HG02642 (cell line): Measurements from ENCODE around the gene PPFIA1.
"Not testable (repeated sequence)": the region's sequence is repeated elsewhere in the genome, so short reads cannot be mapped to it uniquely, and the experiment has no call there.

ENCODE experiments used
- ATAC-seq: cut with Tn5 transposase; IDR thresholded peaks from one replicate; pipeline ENCODE4 v1.9.1; 2021; ENCODE audit warnings: mild to moderate bottlenecking; ENCODE audit not compliant: unreplicated experiment, poor library complexity

PPFIA1 gene

DNA sequence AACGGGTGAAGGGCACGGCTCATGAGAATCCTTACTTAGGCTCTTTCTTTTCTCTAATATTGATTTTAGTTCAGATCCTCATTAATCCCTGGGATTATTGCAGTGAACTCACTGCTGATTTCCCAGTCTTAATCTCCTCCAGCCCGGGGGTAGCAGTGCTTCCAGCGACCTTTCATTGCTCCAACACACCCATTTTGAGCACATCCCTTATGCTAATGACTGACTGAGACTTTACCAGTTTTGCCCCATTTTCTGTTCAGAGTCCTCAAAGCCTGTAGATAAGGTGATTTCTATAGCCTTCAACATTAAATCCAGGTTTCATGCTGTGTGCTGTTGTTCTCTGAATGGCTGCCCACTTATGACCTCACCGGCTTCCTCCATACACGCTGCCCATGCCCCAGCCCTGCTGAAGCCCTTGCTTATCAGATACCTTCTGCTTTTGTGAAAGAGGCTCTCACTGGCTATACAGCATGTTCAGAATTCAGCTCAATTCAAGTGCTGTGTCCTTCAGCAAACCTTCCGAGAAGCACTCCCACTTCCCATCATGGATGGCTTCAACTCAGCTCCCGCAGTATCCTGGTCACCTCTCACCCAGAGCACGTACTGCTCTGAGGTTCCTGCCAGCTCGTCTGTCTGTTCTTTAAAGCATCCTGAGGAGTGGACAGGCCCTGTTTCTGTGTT lies 49.0 kb downstream of the PPFIA1 start:
- ATAC-seq, result no peak

DNA sequence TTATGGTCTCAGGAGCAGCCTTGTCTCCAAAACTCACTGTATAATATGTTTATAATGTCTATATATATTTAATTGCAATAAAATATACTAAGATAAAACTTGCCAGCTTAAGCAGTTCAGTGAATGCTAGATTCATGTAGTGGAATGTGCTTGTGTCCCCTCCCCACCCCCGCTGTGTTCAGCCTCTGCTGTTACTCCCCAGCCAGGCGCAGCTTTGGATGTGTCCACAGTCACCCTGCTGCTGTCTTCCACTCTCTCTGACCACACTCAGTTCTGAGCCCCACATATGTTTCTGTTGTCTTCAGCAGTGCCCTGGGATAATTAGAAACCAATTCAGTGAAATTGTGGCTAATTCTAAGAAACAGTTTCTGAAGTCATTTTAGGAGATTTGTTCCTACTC lies 52.2 kb downstream of the PPFIA1 start:
- ATAC-seq, result no peak

- ATAC-seq, result no peak
These were observed 53.3 kb downstream of the PPFIA1 start for GRCh38 chr11:70323806-70324205.

DNA sequence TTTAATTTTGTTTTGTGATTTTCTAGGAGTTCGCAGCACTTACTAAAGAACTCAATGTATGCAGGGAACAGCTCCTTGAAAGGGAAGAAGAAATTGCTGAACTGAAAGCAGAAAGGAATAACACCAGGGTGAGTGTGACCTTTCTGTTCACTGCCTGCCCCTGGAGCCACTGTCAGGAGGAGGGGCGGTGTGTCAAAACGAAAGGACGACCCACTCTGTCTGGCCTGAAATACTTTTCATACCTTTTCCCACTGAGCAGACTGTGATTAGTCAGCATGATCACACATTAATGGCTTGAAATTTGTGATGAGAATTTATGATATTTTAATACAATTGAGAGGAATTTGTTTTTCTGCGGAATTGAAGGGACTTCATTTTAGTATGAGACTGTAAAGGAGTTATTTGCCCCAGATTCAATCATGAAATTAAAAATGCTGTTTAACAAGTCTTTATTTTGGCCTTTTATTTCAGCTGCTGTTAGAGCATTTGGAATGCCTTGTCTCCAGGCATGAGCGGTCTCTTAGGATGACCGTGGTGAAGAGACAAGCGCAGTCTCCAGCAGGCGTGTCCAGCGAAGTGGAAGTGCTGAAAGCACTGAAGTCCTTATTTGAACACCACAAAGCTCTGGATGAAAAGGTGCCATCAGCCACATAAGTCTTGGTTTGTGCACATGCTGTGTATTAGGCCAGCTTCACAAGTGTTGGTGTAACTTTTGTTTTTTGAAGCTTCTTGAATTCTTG lies 54.1 kb downstream of the PPFIA1 start:
- peak; percentile 69 for ATAC-seq

DNA sequence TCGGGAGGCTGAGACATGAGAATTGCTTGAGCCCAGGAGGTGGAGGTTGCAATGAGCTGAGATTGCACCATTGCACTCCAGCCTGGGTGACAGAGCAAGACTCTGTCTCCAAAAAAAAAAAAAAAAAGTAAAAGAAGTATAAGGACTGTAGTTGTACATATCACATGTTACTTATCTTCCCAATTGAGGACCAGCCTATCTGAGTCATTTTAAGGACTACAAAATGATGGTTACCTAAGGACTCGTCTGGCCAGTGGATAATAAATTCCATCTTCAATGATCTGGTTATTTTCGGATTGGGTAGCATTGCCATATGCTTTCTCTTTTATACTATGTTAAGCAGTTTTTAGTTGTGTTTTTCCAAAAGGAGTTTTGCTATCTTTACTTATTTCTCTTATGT lies 55.3 kb downstream of the PPFIA1 start:
- no peak for ATAC-seq

- ATAC-seq, result no peak
These were observed 55.9 kb downstream of the PPFIA1 start for GRCh38 chr11:70326365-70326811.

DNA sequence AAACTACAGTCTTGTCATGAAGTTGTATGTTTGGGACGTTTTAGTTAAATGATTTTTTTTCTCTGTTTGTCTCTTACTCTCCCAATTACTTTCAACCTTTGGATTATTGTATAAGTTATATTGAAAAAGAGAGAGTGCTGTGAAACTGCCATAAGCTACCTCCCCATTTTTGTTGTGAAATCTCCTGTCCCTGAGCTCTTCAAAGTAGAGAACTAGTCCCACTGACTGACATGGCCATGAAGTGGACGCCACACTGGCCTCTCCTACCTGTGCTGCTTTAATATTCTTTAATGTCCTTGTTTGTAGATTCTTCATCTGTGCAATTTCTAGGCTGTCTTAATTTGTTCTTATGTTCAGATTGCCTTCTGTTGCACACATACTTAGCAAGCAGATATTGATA lies 56.3 kb downstream of the PPFIA1 start:
- ATAC-seq, result no peak

- ATAC-seq, result no peak
These were observed 57.2 kb downstream of the PPFIA1 start for GRCh38 chr11:70327717-70328116.

DNA sequence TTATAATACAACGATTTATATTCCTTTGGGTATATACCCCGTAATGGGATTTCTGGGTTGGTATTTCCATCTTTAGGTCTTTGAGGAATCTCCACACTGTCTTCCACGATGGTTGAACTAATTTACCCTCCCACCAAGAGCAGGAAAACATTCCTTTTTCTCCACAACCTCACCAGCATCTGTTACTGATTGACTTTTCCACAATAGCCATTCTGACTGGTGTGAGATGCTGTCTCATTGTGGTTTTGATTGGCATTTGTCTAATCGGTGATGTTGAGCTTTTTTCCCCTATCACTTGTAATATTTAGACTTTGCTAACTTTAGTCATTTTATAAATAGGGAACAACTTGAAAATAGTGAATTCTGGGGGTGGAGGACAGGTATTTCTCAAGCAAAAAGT lies 58.1 kb downstream of the PPFIA1 start:
- ATAC-seq, result no peak

- ATAC-seq, result not testable (repeated sequence)
These were observed 60.9 kb downstream of the PPFIA1 start for GRCh38 chr11:70331320-70331843.

DNA sequence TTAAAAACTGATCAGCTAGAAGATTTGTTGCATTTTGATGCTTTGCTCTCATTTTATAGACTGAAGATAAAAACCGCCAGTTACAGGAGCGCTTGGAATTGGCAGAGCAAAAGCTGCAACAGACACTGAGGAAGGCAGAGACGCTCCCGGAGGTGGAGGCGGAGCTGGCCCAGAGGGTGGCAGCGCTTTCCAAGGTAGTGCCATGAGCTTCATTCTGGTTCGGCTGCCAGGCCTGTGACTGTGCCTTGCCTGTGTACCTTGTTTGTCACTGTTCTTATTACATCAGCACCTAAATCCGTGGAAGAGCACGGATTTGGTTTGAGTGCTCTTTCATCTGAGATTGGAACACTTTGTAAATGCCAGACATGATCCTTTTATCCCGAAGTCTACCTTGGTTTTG lies 61.4 kb downstream of the PPFIA1 start:
- no peak for ATAC-seq

GRCh38 chr11:70332567-70332966 lies 62.1 kb downstream of the PPFIA1 start:
- no peak for ATAC-seq

DNA sequence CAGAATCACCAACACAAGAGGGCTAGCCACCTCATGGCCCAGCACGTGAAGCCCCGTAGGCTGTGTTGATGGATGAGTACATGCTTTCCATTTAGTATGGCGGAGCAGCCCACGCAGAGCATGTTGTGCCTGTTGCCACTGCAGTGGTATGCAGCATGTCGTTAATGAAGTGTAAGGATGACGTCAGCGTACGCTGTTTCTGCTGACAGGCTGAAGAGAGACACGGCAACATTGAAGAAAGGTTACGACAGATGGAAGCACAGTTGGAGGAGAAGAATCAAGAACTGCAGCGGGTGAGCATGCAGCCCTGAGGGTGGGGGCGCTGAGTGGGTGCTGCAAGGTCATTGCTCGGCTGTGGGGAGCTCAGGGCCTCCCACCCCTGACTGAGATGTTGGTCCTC lies 62.8 kb downstream of the PPFIA1 start:
- ATAC-seq, result no peak

DNA sequence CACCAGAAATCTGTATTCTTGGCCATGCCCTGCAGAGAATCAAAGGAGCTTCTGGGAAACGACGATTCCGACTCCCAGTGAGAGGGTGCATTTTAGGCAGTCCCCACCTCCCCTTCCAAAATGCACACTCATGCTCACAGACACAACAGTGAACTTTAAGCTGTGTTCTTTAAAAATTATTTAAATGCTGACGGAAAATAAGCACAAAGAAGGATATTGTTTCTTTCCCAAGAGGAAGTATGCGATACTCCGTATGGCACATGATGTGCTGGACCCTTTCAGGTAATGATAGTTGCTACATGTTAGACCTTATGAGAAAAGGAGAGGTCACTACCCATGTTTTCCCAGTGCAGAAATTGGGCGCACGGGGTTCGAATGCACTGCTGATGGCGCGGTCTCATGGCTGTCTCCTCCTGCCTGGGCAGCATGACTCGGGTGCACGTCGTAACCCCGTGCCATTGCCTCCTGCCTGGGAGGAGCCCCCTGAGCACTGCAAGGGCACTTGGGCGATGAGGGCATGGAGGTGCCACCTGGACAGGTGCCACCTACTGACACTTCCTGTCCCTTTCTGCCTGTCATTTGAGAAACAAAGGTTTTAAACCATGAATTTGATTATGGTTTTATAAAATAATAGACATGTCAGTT lies 64.0 kb downstream of the PPFIA1 start:
- no peak for ATAC-seq

- no peak for ATAC-seq
These were observed 65.0 kb downstream of the PPFIA1 start for GRCh38 chr11:70335511-70335910.

- no peak for ATAC-seq
These were observed 68.1 kb downstream of the PPFIA1 start for GRCh38 chr11:70338594-70338993.

GRCh38 chr11:70339066-70339465 lies 68.6 kb downstream of the PPFIA1 start:
- ATAC-seq, result no peak

GRCh38 chr11:70341881-70342429 lies 71.5 kb downstream of the PPFIA1 start:
- ATAC-seq, result no peak

DNA sequence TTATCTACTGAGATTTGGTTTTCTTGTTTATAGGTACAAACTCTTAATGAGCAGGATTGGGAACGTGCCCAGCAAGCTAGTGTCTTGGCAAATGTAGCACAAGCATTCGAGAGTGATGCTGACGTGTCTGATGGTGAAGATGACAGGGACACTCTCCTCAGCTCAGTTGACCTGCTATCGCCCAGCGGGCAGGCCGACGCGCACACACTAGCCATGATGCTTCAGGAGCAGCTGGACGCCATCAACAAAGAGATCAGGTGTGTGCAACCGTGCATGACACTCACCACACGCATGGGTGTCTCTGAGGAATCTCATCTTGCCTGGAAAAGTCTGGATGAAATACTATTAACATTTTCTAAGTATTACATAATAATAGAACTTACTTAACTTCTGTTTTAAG lies 73.1 kb downstream of the PPFIA1 start:
- no peak for ATAC-seq

DNA sequence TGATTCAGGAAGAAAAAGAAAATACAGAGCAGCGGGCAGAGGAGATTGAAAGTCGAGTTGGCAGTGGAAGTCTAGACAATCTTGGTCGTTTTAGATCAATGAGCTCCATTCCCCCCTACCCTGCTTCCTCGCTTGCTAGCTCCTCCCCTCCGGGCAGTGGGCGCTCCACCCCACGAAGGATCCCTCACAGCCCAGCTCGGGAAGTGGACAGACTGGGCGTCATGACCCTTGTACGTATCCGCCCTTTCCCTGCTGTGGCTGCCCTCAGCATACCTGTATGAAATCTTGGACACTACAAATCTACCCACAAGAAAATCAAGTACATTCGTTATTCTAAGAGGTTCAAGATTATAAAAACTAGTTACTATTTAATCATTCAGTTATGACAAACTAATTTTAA lies 77.7 kb downstream of the PPFIA1 start:
- no peak for ATAC-seq

DNA sequence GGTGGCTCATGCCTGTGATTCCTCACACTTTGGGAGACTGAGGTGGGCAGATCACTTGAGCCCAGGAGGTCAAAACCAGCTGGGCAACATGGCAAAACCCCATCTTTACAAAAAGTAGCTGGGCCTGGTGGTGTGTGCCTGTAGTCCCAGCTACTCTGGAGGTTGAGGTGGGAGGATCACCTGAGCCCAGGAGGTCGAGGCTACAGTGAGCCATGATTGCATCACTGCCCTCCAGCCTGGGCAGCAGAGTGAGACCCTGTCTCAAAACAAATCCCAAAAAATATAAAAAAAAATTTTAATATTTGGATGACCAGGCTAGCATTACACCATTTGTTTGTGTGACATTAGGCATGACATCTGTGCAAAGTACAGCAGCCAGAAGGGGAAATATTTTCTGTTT lies 78.1 kb downstream of the PPFIA1 start:
- ATAC-seq, result no peak
